HepG2 (cell line): ENCODE data around the gene AGR3. TPM values are rescaled to one million over a fixed set of nuclear protein-coding genes. Genes with fewer than 3 reads are reported as not detected.

Experiments used
- ATAC-seq: fragments of 200-7000 bp; cut with Tn5 transposase; 3 replicates; pipeline ENCODE4 v1.9.1; 2020; ENCODE audit warnings: mild to moderate bottlenecking, moderate library complexity
- BruUV-seq: library from RNA; stranded (reverse); fragments of 400-500 nt; replicated peaks from 2 replicates; lab custom pipeline; 2021; lab: Mats Ljungman, UMichigan
- CTCF ChIA-PET: fragments of 300-600 bp; formaldehyde crosslinking; extraction: SDS; loops from one replicate; lab custom pipeline; 2021; ENCODE audit warnings: low total read pairs, inconsistent platforms, low intra/inter-chr PET ratio; lab: Yijun Ruan, JAX
- POLR2A ChIA-PET: fragments of 350-600 bp; sonication (Branson Sonifier 250); formaldehyde crosslinking; loops from one replicate; lab custom pipeline; 2020; ENCODE audit warnings: antibody characterized with exemption, inconsistent platforms; lab: Yijun Ruan, JAX
- DNase-seq: peaks from one replicate; pipeline ENCODE4 v3.0.0-alpha.2; 2015; ENCODE audit warnings: low spot score
- FAIRE-seq: peaks from 3 replicates; lab custom pipeline; 2011; peaks lifted over from hg19 to GRCh38; lab: Jason Lieb, UNC
- H2AFZ ChIP-seq: one replicate; pipeline ENCODE4 v1.6.1; 2011; ENCODE audit warnings: low read length, inconsistent platforms
- H3K27ac ChIP-seq: fragments of 300-600 bp; 3 replicates; pipeline ENCODE4 v1.8.0; 2011; ENCODE audit warnings: mixed run types, mild to moderate bottlenecking, mixed read lengths, low read length, inconsistent platforms; ENCODE audit not compliant: insufficient read depth; ENCODE audit errors: extremely low read length
- H3K27me3 ChIP-seq, 2 experiments: fragments of 200-600 bp in 1 of 2; 2 replicates in 1 of 2; 3 replicates in 1 of 2; pipeline versions ENCODE4 v1.6.0 to v1.8.0; 2011; ENCODE audit warnings: low read length in 2 of 2, mild to moderate bottlenecking in 2 of 2, moderate library complexity in 2 of 2, inconsistent platforms in 1 of 2; ENCODE audit not compliant: insufficient read depth in 2 of 2, control insufficient read depth in 1 of 2
- H3K36me3 ChIP-seq, 2 experiments: fragments of 200-600 bp in 1 of 2; replicated peaks in 1 of 2; 2 replicates in 1 of 2; 3 replicates in 1 of 2; pipeline versions ENCODE4 v1.5.1 to v1.8.0; 2011; ENCODE audit warnings: low read length in 2 of 2, inconsistent platforms in 1 of 2; ENCODE audit not compliant: insufficient read depth in 2 of 2, control insufficient read depth in 1 of 2
- H3K4me1 ChIP-seq: 2 replicates; pipeline ENCODE4 v1.5.1; 2012; ENCODE audit warnings: low read length, inconsistent platforms; ENCODE audit not compliant: insufficient read depth
- H3K4me2 ChIP-seq: 2 replicates; pipeline ENCODE4 v1.6.0; 2011; ENCODE audit warnings: low read depth, low read length, inconsistent platforms
- H3K4me3 ChIP-seq, 3 experiments: fragments of 200-600 bp in 1 of 3; sonication (generic), shearing (Covaris generic) in 1 of 3; replicated peaks in 1 of 3; 2 replicates each; pipeline ENCODE4 v1.5.1; 2011 to 2016; ENCODE audit warnings: low read length in 3 of 3, inconsistent platforms in 2 of 3, low read depth in 2 of 3, mild to moderate bottlenecking in 2 of 3, control low read depth in 1 of 3, mixed read lengths in 1 of 3; ENCODE audit not compliant: insufficient read depth in 1 of 3
- H3K79me2 ChIP-seq: one replicate; pipeline ENCODE4 v1.6.1; 2011; ENCODE audit warnings: low read length, inconsistent platforms; ENCODE audit not compliant: insufficient read depth
- H3K9ac ChIP-seq: 2 replicates; pipeline ENCODE4 v1.6.0; 2011; ENCODE audit warnings: mild to moderate bottlenecking, low read depth, low read length, inconsistent platforms; ENCODE audit not compliant: insufficient read depth
- H3K9me3 ChIP-seq: 2 replicates; pipeline ENCODE4 v1.5.1; 2012; ENCODE audit warnings: mild to moderate bottlenecking, low read length
- H4K20me1 ChIP-seq: 2 replicates; pipeline ENCODE4 v1.6.0; 2011; ENCODE audit warnings: inconsistent platforms, mild to moderate bottlenecking, low read length, moderate library complexity; ENCODE audit not compliant: insufficient read depth
- CEBPB ChIP-seq: IDR thresholded peaks from 2 replicates; pipeline ENCODE4 v1.6.1; 2011; ENCODE audit warnings: low read depth, low read length, improper control_type of control experiment, borderline replicate concordance
- FOXC1 ChIP-seq: sonication (generic); formaldehyde crosslinking; IDR thresholded peaks from 2 replicates; pipeline ENCODE4 v1.8.0; 2022; ENCODE audit warnings: mild to moderate bottlenecking, missing genetic modification reagents, borderline replicate concordance
- SP2 ChIP-seq: sonication (generic); formaldehyde crosslinking; IDR thresholded peaks from 2 replicates; pipeline ENCODE4 v1.5.1; 2020; ENCODE audit warnings: mild to moderate bottlenecking, missing genetic modification reagents
- ZFP36L1 ChIP-seq: sonication (generic); formaldehyde crosslinking; IDR thresholded peaks from 2 replicates; pipeline ENCODE4 v1.8.0; 2022; ENCODE audit warnings: mild to moderate bottlenecking, missing genetic modification reagents, moderate library complexity
- ZNF749 ChIP-seq: sonication (generic); formaldehyde crosslinking; IDR thresholded peaks from 2 replicates; pipeline ENCODE4 v1.8.0; 2022; ENCODE audit warnings: mild to moderate bottlenecking, missing genetic modification reagents, moderate library complexity, borderline replicate concordance
- WGBS: methylation state at CpG from one replicate; pipeline ENCODE4 v1.1.6; 2017; ENCODE audit warnings: low lambda C conversion rate; 5-methylcytosine and 5-hydroxymethylcytosine counted together
- in situ Hi-C: cut with HindIII; loops from 2 replicates; pipeline ENCODE4 v1.10.0; 2017; ENCODE audit warnings: low pct_unique_long_range_greater_than_20kb; ENCODE audit not compliant: extremely low pct_ligation_motif_present
- intact Hi-C: fragments of 100-400 bp; cut with micrococcal nuclease; formaldehyde crosslinking; loops from one replicate; pipeline ENCODE4 v1.10.0; 2022; ENCODE audit not compliant: unreplicated experiment
- polyA plus RNA-seq, 8 experiments: library from polyadenylated mRNA; depleted of rRNA in 3 of 8; stranded (reverse) in 7 of 8; unstranded in 1 of 8; fragments of >200 nt; fragmentation: Illumina TruSeq in 4 of 8; extraction: Trizol in 4 of 8; gene quantifications; 2 replicates each; pipeline versions ENCODE4 v1.2.1 to v1.2.3, GENCODE V29; 2011 to 2016; ENCODE audit warnings: low read depth in 4 of 8, missing spikeins in 1 of 8, mixed read lengths in 1 of 8; ENCODE audit not compliant: insufficient read depth in 1 of 8
- total RNA-seq, 5 experiments: library from RNA; depleted of rRNA; stranded (reverse); fragments of >200 nt; fragmentation: Illumina TruSeq; extraction: Trizol; gene quantifications; 2 replicates each; pipeline ENCODE4 v1.2.3, GENCODE V29; 2016; ENCODE audit warnings: low read depth in 1 of 5
- TF ChIP-seq, protein P1 (sequence below): sonication (generic); formaldehyde crosslinking; IDR thresholded peaks from 2 replicates; pipeline ENCODE4 v1.4.0; 2020; ENCODE audit warnings: missing genetic modification reagents
- TF ChIP-seq, protein P2 (sequence below): sonication (generic); formaldehyde crosslinking; IDR thresholded peaks from 2 replicates; pipeline ENCODE4 v1.4.0; 2020; ENCODE audit warnings: missing genetic modification reagents, borderline replicate concordance
- TF ChIP-seq, protein P3 (sequence below): sonication (generic); formaldehyde crosslinking; conservative IDR thresholded peaks from 2 replicates; pipeline ENCODE4 v1.4.0; 2020; ENCODE audit warnings: missing genetic modification reagents

The AGR3 gene
- total and polyA plus RNA-seq, 2 of the 13 experiments (the other 11 are each of a cell fraction or from before 2014, with no cell fraction given), result not detected

DNA sequence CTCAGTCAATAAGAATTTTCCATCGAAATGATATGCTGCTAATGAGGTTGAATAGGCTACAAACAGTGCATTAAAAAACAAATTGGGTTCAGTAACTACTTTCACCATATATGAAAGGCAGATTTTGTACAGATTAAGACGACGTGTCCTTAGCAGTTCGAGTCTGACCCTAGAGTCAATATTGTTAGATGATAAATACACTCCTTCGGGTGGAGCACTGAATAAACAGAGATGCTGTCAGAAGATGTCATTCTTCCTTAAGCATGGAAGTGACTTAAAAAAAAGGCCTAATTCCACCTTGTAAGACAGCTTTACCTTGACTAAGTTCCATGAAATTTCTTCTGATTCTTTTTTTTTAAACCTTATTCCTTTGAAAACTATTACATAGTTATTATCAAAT is 71.2 kb downstream of the AGR3 start (continued):
- TF ChIP-seq CEBPB, result no peak
- TF ChIP-seq FOXC1 (CRISPR knock-in tag), result no peak
- no peak for TF ChIP-seq SP2
- TF ChIP-seq, all 625 proteins: peak for 0

DNA sequence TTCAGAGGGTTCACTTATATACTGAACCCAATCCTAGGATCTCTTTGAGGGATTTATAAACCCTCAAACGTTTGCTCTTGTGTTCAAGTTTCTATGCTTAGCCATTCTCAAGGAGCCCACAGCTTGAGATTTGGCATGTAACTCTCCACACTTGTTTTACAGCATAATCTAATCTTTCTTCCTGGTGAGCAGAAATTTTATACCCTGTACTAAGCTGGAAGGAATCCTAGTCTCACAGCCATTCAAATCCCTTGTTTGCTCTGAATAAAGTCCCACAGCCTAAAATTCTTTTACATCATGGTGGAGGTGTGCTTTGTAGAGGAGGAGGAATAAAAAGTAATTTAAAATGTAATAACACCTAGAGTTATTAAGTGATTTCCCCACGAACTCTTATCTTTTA is 71.7 kb downstream of the AGR3 start:
- no peaks in the 10 kb centered on the region for H4K20me1 ChIP-seq
- H3K4me2 ChIP-seq, result no peak overlapping the region
- FAIRE-seq (no peak), DNase-seq (no peak)
- POLR2A ChIA-PET, result no interaction called here
- peaks cover 10% of the 10 kb centered on the region for H3K4me1 ChIP-seq
- CTCF ChIA-PET, result no interaction called here
- H3K4me3 ChIP-seq, result no peak overlapping the region
- intact Hi-C loops (no loop called here), in situ Hi-C loops (no loop called here)
- 2% methylated on average over 2 of the region's 2 CpGs for WGBS
- H3K27me3 ChIP-seq, result 0 out of 5 replicates have a peak, but pooled peaks cover 0 to 6% of the 10 kb centered on the region in 2 experiments
- no peak overlapping the region for H2AFZ ChIP-seq
- H3K27ac ChIP-seq, result no peak overlapping the region
- no peak overlapping the region for H3K9ac ChIP-seq
- BruUV-seq, result no TSS peak
- H3K79me2 ChIP-seq, result no peaks in the 10 kb centered on the region
- TF ChIP-seq, protein P1, sequence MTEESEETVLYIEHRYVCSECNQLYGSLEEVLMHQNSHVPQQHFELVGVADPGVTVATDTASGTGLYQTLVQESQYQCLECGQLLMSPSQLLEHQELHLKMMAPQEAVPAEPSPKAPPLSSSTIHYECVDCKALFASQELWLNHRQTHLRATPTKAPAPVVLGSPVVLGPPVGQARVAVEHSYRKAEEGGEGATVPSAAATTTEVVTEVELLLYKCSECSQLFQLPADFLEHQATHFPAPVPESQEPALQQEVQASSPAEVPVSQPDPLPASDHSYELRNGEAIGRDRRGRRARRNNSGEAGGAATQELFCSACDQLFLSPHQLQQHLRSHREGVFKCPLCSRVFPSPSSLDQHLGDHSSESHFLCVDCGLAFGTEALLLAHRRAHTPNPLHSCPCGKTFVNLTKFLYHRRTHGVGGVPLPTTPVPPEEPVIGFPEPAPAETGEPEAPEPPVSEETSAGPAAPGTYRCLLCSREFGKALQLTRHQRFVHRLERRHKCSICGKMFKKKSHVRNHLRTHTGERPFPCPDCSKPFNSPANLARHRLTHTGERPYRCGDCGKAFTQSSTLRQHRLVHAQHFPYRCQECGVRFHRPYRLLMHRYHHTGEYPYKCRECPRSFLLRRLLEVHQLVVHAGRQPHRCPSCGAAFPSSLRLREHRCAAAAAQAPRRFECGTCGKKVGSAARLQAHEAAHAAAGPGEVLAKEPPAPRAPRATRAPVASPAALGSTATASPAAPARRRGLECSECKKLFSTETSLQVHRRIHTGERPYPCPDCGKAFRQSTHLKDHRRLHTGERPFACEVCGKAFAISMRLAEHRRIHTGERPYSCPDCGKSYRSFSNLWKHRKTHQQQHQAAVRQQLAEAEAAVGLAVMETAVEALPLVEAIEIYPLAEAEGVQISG (CRISPR knock-in tag), result no peak
- TF ChIP-seq, protein P2, sequence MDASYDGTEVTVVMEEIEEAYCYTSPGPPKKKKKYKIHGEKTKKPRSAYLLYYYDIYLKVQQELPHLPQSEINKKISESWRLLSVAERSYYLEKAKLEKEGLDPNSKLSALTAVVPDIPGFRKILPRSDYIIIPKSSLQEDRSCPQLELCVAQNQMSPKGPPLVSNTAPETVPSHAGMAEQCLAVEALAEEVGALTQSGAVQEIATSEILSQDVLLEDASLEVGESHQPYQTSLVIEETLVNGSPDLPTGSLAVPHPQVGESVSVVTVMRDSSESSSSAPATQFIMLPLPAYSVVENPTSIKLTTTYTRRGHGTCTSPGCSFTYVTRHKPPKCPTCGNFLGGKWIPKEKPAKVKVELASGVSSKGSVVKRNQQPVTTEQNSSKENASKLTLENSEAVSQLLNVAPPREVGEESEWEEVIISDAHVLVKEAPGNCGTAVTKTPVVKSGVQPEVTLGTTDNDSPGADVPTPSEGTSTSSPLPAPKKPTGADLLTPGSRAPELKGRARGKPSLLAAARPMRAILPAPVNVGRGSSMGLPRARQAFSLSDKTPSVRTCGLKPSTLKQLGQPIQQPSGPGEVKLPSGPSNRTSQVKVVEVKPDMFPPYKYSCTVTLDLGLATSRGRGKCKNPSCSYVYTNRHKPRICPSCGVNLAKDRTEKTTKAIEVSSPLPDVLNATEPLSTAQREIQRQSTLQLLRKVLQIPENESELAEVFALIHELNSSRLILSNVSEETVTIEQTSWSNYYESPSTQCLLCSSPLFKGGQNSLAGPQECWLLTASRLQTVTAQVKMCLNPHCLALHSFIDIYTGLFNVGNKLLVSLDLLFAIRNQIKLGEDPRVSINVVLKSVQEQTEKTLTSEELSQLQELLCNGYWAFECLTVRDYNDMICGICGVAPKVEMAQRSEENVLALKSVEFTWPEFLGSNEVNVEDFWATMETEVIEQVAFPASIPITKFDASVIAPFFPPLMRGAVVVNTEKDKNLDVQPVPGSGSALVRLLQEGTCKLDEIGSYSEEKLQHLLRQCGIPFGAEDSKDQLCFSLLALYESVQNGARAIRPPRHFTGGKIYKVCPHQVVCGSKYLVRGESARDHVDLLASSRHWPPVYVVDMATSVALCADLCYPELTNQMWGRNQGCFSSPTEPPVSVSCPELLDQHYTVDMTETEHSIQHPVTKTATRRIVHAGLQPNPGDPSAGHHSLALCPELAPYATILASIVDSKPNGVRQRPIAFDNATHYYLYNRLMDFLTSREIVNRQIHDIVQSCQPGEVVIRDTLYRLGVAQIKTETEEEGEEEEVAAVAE (CRISPR knock-in tag), result no peak
- TF ChIP-seq ZNF749 (CRISPR knock-in tag) (no peak), ZFP36L1 (CRISPR knock-in tag) (no peak)
- TF ChIP-seq, protein P3, sequence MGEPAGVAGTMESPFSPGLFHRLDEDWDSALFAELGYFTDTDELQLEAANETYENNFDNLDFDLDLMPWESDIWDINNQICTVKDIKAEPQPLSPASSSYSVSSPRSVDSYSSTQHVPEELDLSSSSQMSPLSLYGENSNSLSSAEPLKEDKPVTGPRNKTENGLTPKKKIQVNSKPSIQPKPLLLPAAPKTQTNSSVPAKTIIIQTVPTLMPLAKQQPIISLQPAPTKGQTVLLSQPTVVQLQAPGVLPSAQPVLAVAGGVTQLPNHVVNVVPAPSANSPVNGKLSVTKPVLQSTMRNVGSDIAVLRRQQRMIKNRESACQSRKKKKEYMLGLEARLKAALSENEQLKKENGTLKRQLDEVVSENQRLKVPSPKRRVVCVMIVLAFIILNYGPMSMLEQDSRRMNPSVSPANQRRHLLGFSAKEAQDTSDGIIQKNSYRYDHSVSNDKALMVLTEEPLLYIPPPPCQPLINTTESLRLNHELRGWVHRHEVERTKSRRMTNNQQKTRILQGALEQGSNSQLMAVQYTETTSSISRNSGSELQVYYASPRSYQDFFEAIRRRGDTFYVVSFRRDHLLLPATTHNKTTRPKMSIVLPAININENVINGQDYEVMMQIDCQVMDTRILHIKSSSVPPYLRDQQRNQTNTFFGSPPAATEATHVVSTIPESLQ (CRISPR knock-in tag), result no peak
- TF ChIP-seq, all 625 proteins: peak for 0
- no peaks in the 10 kb centered on the region for H3K36me3 ChIP-seq
- H3K9me3 ChIP-seq, result no peaks in the 10 kb centered on the region
- ATAC-seq, result no peak
